ENCODE results near the gene THUMPD2.
A peak's percentile ranks its signal among the peaks of the same experiment; 100 is the strongest.

Gene THUMPD2

GRCh38 chr2:39778775-39779340 lies at the start of gene THUMPD2:
TSS of gene THUMPD2 (minus strand) at chr2:39779258. CDS start at chr2:39779239, 19 bp downstream.
- ChIA-PET POLR2A (no interaction called here), CTCF (no interaction called here)
- TF ChIP-seq CTBP1 (IDR thresholded peaks at IDR 0.05; ENCODE audit: borderline replicate concordance), result no peak
- TF ChIP-seq PKNOX1 (IDR thresholded peaks at IDR 0.05), result peak; percentile 78
- TF ChIP-seq NFRKB (IDR thresholded peaks at IDR 0.05), result peak; percentile 52; the same call in 1 of the 2 replicates
- TF ChIP-seq TARDBP (IDR thresholded peaks at IDR 0.05), result 0 out of 2 replicates have a peak, but pooled peaks have one; percentile 18
- TF ChIP-seq L3MBTL2 (conservative IDR thresholded peaks at IDR 0.05), result peak; percentile 97
- TF ChIP-seq ELF4 (IDR thresholded peaks at IDR 0.05), result peak; percentile 25; the same call in 1 of the 2 replicates
- no peak for TF ChIP-seq ARNT (IDR thresholded peaks at IDR 0.05)
- peak; percentile 76 for DNase-seq (ENCODE audit: extremely low spot score)

GRCh38 chr2:39821871-39822270 lies 42.8 kb upstream of the THUMPD2 start:
- DNase-seq (ENCODE audit: extremely low spot score), result no peak
- ChIA-PET POLR2A (no interaction called here), CTCF (no interaction called here)
- no peak for TF ChIP-seq NFRKB (IDR thresholded peaks at IDR 0.05)
- TF ChIP-seq HDGF (IDR thresholded peaks at IDR 0.05; ENCODE audit: borderline replicate concordance), result no peak
- TF ChIP-seq L3MBTL2 (conservative IDR thresholded peaks at IDR 0.05), result no peak
- TF ChIP-seq CTBP1 (IDR thresholded peaks at IDR 0.05; ENCODE audit: borderline replicate concordance), result no peak
- no peak for TF ChIP-seq SUZ12 (IDR thresholded peaks at IDR 0.05)
- no peak for TF ChIP-seq PKNOX1 (IDR thresholded peaks at IDR 0.05)
- TF ChIP-seq TARDBP (IDR thresholded peaks at IDR 0.05), result no peak
- TF ChIP-seq ZNF384 (IDR thresholded peaks at IDR 0.05), result no peak
- no peak for TF ChIP-seq ELF4 (IDR thresholded peaks at IDR 0.05)
- TF ChIP-seq ARNT (IDR thresholded peaks at IDR 0.05), result no peak
- TF ChIP-seq LEF1 (IDR thresholded peaks at IDR 0.05; ENCODE audit: borderline replicate concordance), result no peak
- TF ChIP-seq FOXK2 (IDR thresholded peaks at IDR 0.05), result no peak
- TF ChIP-seq SP1 (IDR thresholded peaks at IDR 0.05), result no peak
- no peak for TF ChIP-seq FOXM1 (IDR thresholded peaks at IDR 0.05; ENCODE audit: borderline replicate concordance)

- TF ChIP-seq CTBP1 (IDR thresholded peaks at IDR 0.05; ENCODE audit: borderline replicate concordance) (no peak), FOXA1 (IDR thresholded peaks at IDR 0.05) (no peak)
- DNase-seq (ENCODE audit: extremely low spot score), result no peak
- POLR2A ChIA-PET, result interaction anchor here (1.1 kb wide), 1 partner anchor 23 kb away, joined by 3 read pairs; no protein-coding TSS in a partner anchor
- CTCF ChIA-PET, result no interaction called here
Observed at GRCh38 chr2:39816845-39817244, 37.8 kb upstream of the THUMPD2 start.

- POLR2A ChIA-PET, result interaction anchor here (1.1 kb wide), 1 partner anchor 22 kb away, joined by 3 read pairs; no protein-coding TSS in a partner anchor
- CTCF ChIA-PET, result no interaction called here
- TF ChIP-seq SUZ12 (IDR thresholded peaks at IDR 0.05) (no peak), PKNOX1 (IDR thresholded peaks at IDR 0.05) (no peak), NFRKB (IDR thresholded peaks at IDR 0.05) (no peak), FOXK2 (IDR thresholded peaks at IDR 0.05) (no peak), ZNF384 (IDR thresholded peaks at IDR 0.05) (no peak), TARDBP (IDR thresholded peaks at IDR 0.05) (no peak), CTBP1 (IDR thresholded peaks at IDR 0.05; ENCODE audit: borderline replicate concordance) (no peak), BHLHE40 (IDR thresholded peaks at IDR 0.05; ENCODE audit: borderline replicate concordance) (no peak), L3MBTL2 (conservative IDR thresholded peaks at IDR 0.05) (no peak), FOXM1 (IDR thresholded peaks at IDR 0.05; ENCODE audit: borderline replicate concordance) (no peak), FOXA1 (IDR thresholded peaks at IDR 0.05) (no peak), ELF4 (IDR thresholded peaks at IDR 0.05) (no peak), LEF1 (IDR thresholded peaks at IDR 0.05; ENCODE audit: borderline replicate concordance) (no peak)
- DNase-seq (ENCODE audit: extremely low spot score), result no peak
Observed at GRCh38 chr2:39816428-39816827, 37.4 kb upstream of the THUMPD2 start.

GRCh38 chr2:39805936-39806608 lies 27.0 kb upstream of the THUMPD2 start:
- DNase-seq (ENCODE audit: extremely low spot score), result no peak
- CTCF ChIA-PET, result no interaction called here
- POLR2A ChIA-PET, result no interaction called here
- TF ChIP-seq HDGF (IDR thresholded peaks at IDR 0.05; ENCODE audit: borderline replicate concordance) (no peak), BHLHE40 (IDR thresholded peaks at IDR 0.05; ENCODE audit: borderline replicate concordance) (no peak), CTBP1 (IDR thresholded peaks at IDR 0.05; ENCODE audit: borderline replicate concordance) (no peak), L3MBTL2 (conservative IDR thresholded peaks at IDR 0.05) (no peak), NFRKB (IDR thresholded peaks at IDR 0.05) (no peak), SUZ12 (IDR thresholded peaks at IDR 0.05) (no peak), ZNF384 (IDR thresholded peaks at IDR 0.05) (no peak)

- TF ChIP-seq ELF4 (IDR thresholded peaks at IDR 0.05) (no peak), L3MBTL2 (conservative IDR thresholded peaks at IDR 0.05) (no peak), FOXK2 (IDR thresholded peaks at IDR 0.05) (no peak), SUZ12 (IDR thresholded peaks at IDR 0.05) (no peak), PKNOX1 (IDR thresholded peaks at IDR 0.05) (no peak)
- DNase-seq (ENCODE audit: extremely low spot score), result no peak
- CTCF ChIA-PET, result interaction anchor here (0.6 kb wide), 1 partner anchor 10 kb away, joined by 6 read pairs; no protein-coding TSS in a partner anchor
- POLR2A ChIA-PET, result no interaction called here
Observed at GRCh38 chr2:39803839-39804238, 24.8 kb upstream of the THUMPD2 start.

All from HEK293T (cell line).